ENCODE measurements around the gene CLIC3.

Gene CLIC3

DNA sequence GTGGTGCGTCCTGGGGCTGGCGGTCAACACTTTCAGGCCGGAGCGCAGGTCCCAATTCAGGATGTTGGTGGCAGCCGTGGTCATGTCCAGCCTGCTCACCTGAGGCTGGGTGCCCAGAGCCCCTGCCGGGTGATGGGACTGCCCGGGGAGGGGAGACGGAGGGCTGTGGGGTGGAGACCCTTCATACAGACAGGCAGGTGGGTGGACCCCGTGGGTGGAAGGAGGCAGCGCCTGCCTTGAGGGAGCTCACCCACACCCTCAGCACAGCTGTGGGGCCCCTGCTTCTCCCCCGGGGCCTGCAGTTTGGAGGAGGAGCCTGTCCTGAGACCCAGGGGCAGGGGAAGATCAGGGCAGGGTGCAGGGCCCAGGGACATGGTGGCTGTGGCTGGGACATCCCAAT, 26.0 kb downstream of the CLIC3 start:
- DNase-seq (ENCODE audit: low read depth in 2 of 2): no peak
- H3K4me3 ChIP-seq (replicated peaks in 1 of 2; ENCODE audit: low read depth in 2 of 2, low read length in 2 of 2): no peak overlapping the region
- TF ChIP-seq, protein P1, sequence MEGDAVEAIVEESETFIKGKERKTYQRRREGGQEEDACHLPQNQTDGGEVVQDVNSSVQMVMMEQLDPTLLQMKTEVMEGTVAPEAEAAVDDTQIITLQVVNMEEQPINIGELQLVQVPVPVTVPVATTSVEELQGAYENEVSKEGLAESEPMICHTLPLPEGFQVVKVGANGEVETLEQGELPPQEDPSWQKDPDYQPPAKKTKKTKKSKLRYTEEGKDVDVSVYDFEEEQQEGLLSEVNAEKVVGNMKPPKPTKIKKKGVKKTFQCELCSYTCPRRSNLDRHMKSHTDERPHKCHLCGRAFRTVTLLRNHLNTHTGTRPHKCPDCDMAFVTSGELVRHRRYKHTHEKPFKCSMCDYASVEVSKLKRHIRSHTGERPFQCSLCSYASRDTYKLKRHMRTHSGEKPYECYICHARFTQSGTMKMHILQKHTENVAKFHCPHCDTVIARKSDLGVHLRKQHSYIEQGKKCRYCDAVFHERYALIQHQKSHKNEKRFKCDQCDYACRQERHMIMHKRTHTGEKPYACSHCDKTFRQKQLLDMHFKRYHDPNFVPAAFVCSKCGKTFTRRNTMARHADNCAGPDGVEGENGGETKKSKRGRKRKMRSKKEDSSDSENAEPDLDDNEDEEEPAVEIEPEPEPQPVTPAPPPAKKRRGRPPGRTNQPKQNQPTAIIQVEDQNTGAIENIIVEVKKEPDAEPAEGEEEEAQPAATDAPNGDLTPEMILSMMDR (IDR thresholded peaks at IDR 0.05; ENCODE audit: low read depth, low read length): no peak

DNA sequence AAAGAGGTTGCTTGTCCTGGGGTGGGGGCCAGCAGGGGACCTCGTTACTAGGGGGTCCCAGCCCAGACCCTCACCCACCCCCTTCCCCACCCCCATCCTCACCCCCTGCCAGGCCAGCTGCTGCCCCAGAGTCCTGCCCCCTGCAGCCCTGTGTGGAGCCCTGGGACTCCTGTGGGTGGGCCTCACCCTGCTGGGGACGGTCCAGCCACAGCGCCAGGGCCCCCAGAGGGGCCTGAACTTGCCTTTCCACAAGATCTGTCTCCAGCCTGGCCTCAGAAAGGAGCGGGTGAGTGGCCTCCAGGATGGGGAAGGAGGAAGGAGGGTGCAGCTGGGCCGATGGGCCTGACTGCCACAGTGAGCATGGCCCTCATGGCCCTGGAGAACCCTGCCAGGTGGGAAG, 26.6 kb downstream of the CLIC3 start:
- DNase-seq (ENCODE audit: low read depth in 2 of 2): no peak
- H3K4me3 ChIP-seq (replicated peaks in 1 of 2; ENCODE audit: low read depth in 2 of 2, low read length in 2 of 2): no peak overlapping the region
- TF ChIP-seq, protein P1 (IDR thresholded peaks at IDR 0.05; ENCODE audit: low read depth, low read length): no peak

DNA sequence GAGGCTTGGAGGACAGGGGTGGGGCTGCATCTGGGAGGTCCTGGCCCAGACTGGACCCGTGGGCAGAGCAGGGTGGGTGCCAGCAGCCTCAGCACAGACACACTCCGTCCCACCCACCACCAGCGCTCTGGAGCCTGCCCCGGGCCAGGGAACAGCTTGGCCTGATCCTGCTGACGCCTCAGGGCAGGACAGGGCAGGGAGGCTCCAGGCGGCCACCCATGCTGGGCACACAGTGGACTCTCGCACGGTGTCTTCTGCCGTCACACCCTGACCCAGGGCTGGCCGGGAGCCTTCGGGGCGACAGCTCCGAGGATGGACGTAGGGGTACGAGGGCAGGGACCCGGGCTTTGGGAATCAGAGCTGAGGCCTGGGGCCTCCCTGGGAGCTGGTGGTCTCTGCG, 27.2 kb downstream of the CLIC3 start:
- no peak overlapping the region for H3K4me3 ChIP-seq (replicated peaks in 1 of 2; ENCODE audit: low read depth in 2 of 2, low read length in 2 of 2)
- no peak for DNase-seq (ENCODE audit: low read depth in 2 of 2)
- TF ChIP-seq, protein P1 (IDR thresholded peaks at IDR 0.05; ENCODE audit: low read depth, low read length): no peak

DNA sequence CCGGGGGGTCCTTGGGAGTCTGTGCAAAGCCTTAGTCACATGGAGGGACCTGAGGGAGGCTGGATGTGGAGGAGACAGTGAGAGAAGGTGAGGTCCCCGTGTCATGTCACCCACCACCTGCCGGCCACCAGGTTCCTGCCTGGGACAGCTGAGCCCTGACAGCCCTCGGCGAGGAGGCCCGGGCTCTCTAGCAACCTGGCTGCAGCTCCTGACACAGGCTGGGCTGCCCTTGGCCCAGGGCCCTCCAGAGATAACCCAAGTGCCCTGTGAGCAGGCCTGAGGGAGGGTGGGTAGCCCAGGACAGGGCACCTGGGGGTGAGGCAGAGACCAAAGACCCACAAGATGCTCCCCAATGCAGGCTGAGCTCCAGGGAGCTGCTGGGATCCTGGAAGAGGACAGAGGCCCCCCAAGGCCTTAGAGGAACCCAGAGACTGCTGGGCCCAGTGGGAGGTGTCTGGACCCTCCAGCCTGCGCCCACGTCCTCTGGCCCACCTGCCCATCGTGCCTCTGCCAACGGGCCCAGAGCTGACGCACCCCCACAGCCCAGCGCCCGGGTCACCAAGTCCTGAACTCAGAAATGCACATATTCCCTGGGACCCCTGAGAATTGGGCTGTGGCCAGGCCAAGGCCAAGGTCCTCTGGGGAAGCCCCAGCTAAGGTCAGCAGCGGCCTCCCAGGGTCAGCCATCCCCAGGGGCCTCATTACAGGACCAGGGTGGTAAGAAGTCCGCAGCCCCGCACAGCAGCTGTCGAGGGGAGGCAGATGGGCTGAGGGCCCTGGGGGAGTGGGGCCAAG, 27.8 kb downstream of the CLIC3 start:
- no peak for DNase-seq (ENCODE audit: low read depth in 2 of 2)
- H3K4me3 ChIP-seq (replicated peaks in 1 of 2; ENCODE audit: low read depth in 2 of 2, low read length in 2 of 2): no peak overlapping the region
- TF ChIP-seq, protein P1 (IDR thresholded peaks at IDR 0.05; ENCODE audit: low read depth, low read length): no peak

DNA sequence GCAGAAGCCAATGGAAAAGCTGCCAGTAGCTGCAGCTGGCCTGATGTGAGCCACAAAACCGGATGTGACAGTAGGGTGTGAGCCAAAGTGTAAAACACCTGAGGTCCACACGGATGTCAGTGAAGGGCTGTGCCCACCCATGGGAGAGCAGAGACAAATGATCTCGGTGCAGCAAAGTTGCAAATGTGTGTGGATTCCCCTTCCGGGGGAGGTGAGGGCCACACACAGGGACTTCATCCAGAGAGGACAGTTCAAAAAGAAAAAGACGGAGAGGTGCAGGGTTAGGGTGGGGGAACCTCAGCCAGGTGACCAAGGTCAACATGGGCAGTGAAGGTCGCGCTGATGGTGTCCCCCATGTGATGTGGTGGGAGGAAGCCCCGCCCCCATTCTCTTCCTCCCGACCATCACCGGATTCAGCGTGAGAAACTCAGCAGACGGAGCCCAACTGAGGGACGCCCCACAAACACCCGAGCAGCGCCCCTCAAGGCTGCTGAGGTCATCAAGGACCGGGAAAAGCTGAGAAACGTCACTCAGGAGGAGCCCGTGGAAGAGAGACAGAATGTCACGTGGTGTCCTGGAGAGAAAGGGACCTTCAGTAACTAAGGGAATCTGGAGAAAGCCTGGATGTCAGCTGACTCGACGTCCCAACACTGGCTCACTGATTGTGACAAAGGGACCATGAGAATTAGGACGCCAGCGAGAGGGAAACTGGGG, 30.4 kb downstream of the CLIC3 start:
- DNase-seq (ENCODE audit: low read depth in 2 of 2): no peak
- TF ChIP-seq, protein P1 (IDR thresholded peaks at IDR 0.05; ENCODE audit: low read depth, low read length): no peak
- no peak overlapping the region for H3K4me3 ChIP-seq (replicated peaks in 1 of 2; ENCODE audit: low read depth in 2 of 2, low read length in 2 of 2)

DNA sequence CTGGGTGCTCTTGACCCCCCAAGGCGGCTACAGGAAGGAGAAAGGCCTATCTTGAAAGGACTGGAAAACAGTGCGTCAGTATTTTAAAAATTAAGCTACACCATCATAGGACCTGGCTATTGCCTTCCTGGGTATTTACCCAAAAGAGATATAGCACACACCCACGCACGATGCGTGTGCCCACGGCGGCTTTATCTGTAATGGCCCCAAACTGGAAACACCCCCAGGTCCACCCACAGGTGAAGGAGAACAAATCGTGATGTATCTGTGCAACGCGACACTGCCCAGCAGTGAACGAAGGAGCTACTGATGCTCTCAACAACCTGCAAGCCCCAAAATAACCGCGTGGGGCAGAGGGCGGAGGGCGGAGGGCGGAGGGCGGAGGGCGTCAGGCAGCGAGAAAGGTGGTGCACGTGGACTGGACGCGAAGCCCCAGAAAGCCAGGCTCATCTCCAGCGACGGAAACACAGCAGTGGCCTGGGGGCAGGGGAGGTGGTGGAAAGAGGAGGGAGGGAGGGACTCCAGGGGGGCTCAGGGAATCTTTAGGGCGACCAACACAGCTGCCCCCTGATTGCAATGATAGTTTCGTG, 31.4 kb downstream of the CLIC3 start:
- DNase-seq (ENCODE audit: low read depth in 2 of 2): no peak
- TF ChIP-seq, protein P1 (IDR thresholded peaks at IDR 0.05; ENCODE audit: low read depth, low read length): no peak
- H3K4me3 ChIP-seq (replicated peaks in 1 of 2; ENCODE audit: low read depth in 2 of 2, low read length in 2 of 2): no peak overlapping the region

All from cardiac fibroblast (primary cell).